Measurements from ENCODE around the gene NLRP7. TPM values are rescaled to one million over a fixed set of nuclear protein-coding genes. Genes with fewer than 3 reads are reported as not detected.
"Not testable (repeated sequence)": the region's sequence is repeated elsewhere in the genome, so short reads cannot be mapped to it uniquely, and the experiment has no call there.

The NLRP7 gene
- total RNA-seq, 1 experiment from 2014 or later = 1.1 TPM

- H3K4me3 Mint-ChIP-seq; H4K8ac ChIP-seq (replicated peaks; ENCODE audit: insufficient read length, low read depth, low read length): not testable (repeated sequence)
- H3K36me3 Mint-ChIP-seq (ENCODE audit: insufficient read depth in 1 of 3, low read depth in 3 of 3) = peaks cover 9 to 44% (median 29%) of the 10 kb centered on the region in 3 experiments; a peak in 6 of 7 replicates
Observed at GRCh38 chr19:54971446-54971845, 24.1 kb upstream of the NLRP7 start.

More at GRCh38 chr19:54971446-54971845, 24.1 kb upstream of the NLRP7 start:
- H3K27me3 Mint-ChIP-seq (ENCODE audit: low read depth); H2BK20ac ChIP-seq (ENCODE audit: low read depth, low read length, poor library complexity, severe bottlenecking); H4K91ac ChIP-seq (ENCODE audit: insufficient read length, low read depth, low read length); H2BK12ac ChIP-seq (ENCODE audit: insufficient read length, low read depth, low read length); H3K79me1 ChIP-seq (ENCODE audit: insufficient read depth, low read depth, low read length, poor library complexity, severe bottlenecking); H3K23ac ChIP-seq (ENCODE audit: insufficient read length, low read depth, low read length); H3K9ac ChIP-seq (ENCODE audit: extremely low read depth, insufficient read length, low read length); H3K27me3 ChIP-seq (ENCODE audit: insufficient read depth, low read length); H3K9me3 ChIP-seq (ENCODE audit: control insufficient read depth, low read depth, low read length); H3K14ac ChIP-seq (ENCODE audit: insufficient read depth, low read length); H3T11ph ChIP-seq (ENCODE audit: low read length); H3K56ac ChIP-seq (ENCODE audit: insufficient read length, low read depth, low read length); H3K18ac ChIP-seq (ENCODE audit: insufficient read length, low read depth, low read length); DNase-seq; H3K4me2 ChIP-seq (ENCODE audit: insufficient read depth, insufficient read length, low read length); H3K4ac ChIP-seq (ENCODE audit: low read depth, low read length); H2AK5ac ChIP-seq (ENCODE audit: insufficient read length, low read length); H3K4me1 Mint-ChIP-seq; H2BK5ac ChIP-seq (ENCODE audit: insufficient read length, low read length); H4K20me1 ChIP-seq (ENCODE audit: control insufficient read depth, insufficient read depth, insufficient read length); H3K4me1 ChIP-seq (ENCODE audit: insufficient read depth, low read length); H4K5ac ChIP-seq (ENCODE audit: insufficient read length, low read depth, low read length); H3K23me2 ChIP-seq (ENCODE audit: insufficient read length, low read depth, low read length, poor library complexity, severe bottlenecking); H3K27ac ChIP-seq (ENCODE audit: insufficient read length, low read depth, low read length); H2BK120ac ChIP-seq (ENCODE audit: low read depth, low read length, poor library complexity, severe bottlenecking); H2BK15ac ChIP-seq (ENCODE audit: low read depth, low read length); H3K79me2 ChIP-seq (ENCODE audit: insufficient read depth, low read length); H3K27ac Mint-ChIP-seq; H2AFZ ChIP-seq (ENCODE audit: low read length): not testable (repeated sequence)
- H3K9me3 Mint-ChIP-seq = peaks cover 0 to 74% of the 10 kb centered on the region in 2 experiments; a peak in 2 of 5 replicates
- WGBS (ENCODE audit: extremely low coverage, insufficient read length, low lambda C conversion rate) = no CpG with 5 or more reads among the region's 5 CpGs
